Tongue (tissue), 2 donors: ENCODE results near the gene FGR. TPM values are rescaled to one million over a fixed set of nuclear protein-coding genes. Genes with fewer than 3 reads are reported as not detected.
"Not testable (repeated sequence)": the region's sequence is repeated elsewhere in the genome, so short reads cannot be mapped to it uniquely, and the experiment has no call there.

Source experiments
- DNase-seq: peaks from one replicate; pipeline ENCODE4 v3.0.0-alpha.2; 2015
- total RNA-seq: library from RNA; depleted of rRNA; stranded (reverse); fragments of >200 nt; gene quantifications from one replicate; pipeline ENCODE4 v1.2.3, GENCODE V29; 2014

FGR gene
- total RNA-seq, 1 donor from 2014 or later, result 6.6 TPM

GRCh38 chr1:27634177-27634984 is 604 bp downstream of the FGR start:
- DNase-seq, result peak; percentile 34

DNA sequence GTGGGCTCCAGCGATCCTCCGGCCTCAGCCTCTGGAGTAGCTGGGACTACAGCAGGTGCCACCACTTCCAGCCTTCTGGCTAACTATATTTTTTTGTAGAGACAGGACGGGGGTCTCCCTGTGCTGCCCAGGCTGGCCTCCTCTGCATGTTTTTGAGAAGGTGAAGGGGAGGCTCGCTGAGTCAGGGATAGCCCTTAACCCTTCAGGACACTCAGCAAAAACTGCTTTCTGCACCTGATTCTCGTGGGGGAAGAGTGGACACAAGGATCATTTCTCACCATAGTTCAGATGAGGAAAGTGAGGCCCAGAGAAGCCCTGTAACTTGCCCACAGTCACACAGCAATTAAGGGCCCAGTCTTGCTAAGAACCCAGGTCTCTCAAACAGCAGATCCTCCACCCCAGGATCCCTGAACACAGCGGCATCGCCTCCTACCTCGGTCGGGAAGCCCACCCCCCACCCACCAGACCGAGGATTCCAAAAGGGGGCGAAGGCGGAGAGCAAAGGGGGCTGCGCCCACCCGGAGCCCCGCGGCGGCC is 1.3 kb downstream of the FGR start:
- no peak for DNase-seq

DNA sequence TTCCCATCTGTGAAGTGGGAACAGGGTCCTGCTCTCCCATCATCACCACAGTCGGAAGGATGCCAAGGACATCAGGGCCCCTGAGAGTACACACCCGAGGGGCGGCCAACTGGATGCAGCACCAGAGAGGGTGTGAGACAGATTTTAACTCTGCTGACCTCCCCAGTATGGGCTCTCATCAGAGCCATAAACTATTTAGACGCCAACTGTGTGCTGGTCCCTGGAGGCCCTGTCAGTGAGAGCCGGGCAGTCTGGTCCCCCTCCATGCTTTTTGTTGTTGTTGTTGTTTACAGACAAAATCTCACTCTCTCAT is 1.7 kb downstream of the FGR start:
- no peak for DNase-seq

DNA sequence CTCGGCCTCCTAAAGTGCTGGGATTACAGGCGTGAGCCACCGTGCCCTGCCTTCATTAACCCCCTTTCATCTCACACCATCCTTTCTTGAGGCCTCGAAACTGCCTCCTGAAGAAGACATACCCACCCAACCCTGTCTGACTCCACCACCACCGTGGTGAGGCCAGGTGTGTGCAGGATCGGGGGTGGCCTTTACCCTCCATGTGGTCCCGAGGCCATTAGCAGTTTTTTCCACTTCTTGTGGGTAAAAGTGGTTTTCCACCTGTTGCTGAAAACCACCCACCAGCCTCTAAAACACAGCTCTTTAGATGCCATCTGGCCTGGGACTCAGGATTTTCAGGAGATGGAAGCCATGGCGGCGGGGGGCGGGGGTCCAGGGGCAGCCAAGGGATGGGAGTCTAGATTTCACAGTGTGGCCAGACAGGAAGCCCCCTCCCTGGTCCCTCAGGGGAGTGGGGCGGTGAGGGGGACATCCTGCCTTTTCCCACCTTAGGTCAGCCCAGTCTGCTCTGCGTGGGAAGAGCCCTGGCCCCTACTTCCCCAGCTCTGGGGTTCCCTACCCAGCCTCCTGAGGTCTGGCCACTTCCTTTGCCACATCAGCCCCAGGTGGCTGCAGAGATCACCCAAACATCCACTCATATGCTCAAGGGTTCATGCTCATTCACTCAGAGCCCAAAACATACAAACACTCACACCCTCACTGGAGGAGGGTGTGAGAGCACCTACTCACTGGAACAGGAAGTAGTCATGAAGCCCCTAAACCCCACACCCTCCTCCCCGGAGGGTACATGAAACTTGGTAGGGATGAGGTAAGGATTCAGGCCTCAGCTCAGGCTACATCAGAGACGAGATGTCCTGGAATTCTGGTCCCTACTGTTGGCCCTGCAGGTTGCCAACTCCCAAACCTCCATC is 2.3 kb downstream of the FGR start:
- DNase-seq, result no peak

GRCh38 chr1:27630859-27631491 is 4.0 kb downstream of the FGR start:
- DNase-seq, result no peak

- no peak for DNase-seq
These were observed 6.3 kb downstream of the FGR start for GRCh38 chr1:27628712-27629111.

DNA sequence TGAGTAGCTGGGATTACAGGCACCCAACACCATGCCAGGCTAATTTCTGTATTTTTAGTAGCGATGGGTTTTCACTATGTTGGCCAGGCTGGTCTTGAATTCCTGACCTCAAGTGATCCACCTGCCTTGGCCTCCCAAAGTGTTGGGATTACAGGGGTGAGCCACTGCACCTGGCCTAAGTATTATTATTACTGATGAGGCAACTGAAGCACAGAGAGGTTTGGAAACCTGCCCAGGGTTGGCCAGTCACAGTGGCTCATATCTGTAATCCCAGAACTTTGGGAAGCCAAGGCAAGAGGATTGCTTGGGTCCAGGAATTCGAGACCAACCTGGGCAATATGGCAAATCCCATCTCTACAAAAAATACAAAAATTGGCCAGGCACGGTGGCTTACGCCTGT is 7.3 kb downstream of the FGR start:
- DNase-seq, result not testable (repeated sequence)

DNA sequence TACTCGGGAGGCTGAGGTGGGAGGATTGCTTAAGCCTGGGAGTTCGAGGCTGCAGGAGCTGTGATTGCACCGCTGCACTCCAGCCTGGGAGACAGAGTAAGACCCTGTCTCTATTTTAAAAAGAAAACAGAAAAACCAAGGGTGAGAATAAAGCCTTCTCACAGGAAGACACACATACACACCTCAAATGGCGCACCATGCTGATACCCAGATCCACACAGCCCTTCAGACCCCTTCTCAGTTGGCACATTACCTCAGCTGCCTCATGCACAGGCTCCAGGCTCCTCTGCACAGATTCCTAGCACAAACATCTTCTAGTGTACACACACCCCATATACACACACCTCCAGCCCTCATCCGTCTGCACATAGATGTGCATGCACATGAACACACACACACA is 7.9 kb downstream of the FGR start:
- DNase-seq, result no peak

DNA sequence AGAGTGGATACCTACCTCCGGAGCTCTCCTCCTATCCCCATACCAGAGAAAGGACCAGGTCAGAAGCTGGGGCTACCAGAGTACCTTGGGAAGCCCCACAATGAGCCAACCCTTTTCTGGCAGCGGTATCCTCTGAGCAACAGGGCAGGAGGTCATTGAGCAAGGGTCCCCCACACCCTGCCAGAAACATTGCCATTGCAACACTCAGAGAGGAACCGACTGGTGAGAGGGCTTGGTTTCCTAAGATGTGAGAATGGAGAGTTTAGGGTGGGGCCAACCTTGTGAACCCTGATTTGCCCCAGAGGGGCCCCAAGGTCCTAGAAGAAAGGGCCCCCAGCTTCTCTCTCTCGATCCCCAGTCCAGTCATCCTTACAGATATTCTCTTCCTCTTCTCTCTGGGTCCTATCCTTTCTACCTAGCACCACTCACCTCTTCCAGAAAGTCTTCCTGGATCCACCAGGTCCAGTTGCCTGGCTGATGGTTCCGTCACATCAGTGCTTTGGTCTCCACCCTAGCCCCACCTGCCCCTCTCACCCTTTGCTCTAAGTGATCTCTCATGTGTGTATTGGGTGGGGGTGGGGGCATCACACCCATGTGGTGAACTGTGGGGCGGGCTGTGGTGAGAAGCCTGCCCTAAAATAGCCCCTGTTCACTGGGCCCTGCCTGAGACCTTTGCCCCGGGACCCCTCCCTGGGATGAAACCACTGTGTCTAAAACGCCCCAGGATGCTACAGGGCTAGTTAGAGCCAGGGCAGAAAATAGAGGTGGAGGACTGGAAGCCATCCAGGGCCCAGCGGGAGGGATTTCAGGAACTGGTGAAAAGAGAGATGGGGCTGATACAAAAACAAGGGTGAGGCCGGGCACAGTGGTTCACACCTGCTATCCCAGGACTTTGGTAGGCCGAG is 8.7 kb downstream of the FGR start:
- DNase-seq, result no peak

- DNase-seq, result no peak
These were observed 10.4 kb downstream of the FGR start for GRCh38 chr1:27624467-27625178.

GRCh38 chr1:27623327-27624212 is 11.4 kb downstream of the FGR start:
- DNase-seq, result no peak

- no peak for DNase-seq
These were observed 12.2 kb downstream of the FGR start for GRCh38 chr1:27622828-27623227.

DNA sequence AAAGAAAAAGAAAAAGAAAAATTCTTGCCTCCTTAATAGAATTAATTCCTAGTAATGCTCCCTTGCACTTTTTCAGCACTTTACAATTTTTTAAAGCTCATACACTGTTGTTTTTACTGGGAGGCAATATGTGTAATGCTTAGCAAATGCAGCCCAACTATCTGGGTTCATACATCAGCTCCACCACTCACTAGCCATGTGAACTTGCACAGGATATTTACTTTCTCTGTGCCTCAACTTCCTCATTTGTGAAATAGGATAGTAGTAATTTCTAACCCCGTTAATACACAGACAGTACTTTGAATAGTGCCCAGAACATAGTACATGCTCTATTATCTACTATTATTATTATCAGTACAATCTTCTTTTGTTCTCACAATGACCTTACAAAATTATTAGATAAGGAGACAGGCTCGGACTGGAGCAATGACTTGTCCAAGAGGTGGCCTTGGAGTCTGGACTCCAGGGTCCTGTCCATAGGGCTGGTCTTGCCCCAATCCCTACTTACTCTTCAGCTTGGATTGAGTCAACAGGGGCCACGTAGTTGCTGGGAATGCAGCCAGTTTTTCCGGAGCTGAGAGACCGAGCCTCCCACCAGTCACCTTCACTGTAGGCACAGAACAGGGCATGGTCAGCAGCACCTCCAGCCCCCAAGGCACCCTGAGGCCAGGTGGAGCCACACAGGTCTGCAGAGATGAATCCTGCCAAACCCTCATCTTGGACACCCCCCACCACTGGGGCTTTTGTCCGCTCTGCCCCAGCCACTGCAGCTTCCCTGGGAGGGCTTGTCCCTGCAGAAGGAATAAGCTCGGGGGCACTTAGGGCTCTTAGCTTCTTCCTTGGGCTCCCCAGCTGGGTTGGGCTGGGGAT is 13.7 kb downstream of the FGR start:
- no peak for DNase-seq

DNA sequence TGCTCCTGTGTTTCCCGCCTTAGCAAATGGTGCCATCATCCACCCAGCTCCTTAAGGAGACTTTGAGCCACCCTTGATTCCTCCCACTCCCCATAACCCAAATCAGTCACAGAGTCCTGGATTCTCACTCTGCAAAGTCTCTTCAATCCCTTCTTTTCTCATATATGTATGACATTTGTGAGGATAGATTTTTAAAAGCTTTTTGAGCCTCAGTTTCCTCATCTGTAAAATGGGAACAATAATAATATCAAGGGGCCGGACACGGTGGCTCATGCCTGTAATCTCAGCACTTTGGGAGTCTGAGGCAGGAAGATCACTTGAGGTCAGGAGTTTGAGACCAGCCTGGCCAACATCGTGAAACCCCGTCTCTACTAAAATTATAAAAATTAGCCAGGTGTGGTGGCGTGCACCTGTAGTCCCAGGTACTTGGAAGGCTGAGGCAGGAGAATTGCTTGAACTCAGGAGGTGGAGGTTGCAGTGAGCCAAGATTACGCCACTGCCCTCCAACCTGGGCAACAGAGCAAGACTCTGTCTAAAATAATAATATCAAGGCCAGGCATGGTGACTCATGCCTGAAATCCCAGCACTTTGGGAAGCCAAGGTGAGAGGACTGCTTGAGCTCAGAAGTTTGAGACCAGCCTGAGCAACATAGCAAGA is 15.1 kb downstream of the FGR start:
- not testable (repeated sequence) for DNase-seq

- no peak for DNase-seq
These were observed 16.5 kb downstream of the FGR start for GRCh38 chr1:27618341-27619082.

GRCh38 chr1:27617420-27617819 is 17.6 kb downstream of the FGR start:
- no peak for DNase-seq

- DNase-seq, result no peak
These were observed 18.5 kb downstream of the FGR start for GRCh38 chr1:27616441-27616840.
